ENCODE data around the gene OSBP2. TPM values are rescaled to one million over a fixed set of nuclear protein-coding genes. Genes with fewer than 3 reads are reported as not detected.

The OSBP2 gene
- total RNA-seq, 4 donors from 2014 or later, result 0.35 to 3.5 (median 1.8) TPM

DNA sequence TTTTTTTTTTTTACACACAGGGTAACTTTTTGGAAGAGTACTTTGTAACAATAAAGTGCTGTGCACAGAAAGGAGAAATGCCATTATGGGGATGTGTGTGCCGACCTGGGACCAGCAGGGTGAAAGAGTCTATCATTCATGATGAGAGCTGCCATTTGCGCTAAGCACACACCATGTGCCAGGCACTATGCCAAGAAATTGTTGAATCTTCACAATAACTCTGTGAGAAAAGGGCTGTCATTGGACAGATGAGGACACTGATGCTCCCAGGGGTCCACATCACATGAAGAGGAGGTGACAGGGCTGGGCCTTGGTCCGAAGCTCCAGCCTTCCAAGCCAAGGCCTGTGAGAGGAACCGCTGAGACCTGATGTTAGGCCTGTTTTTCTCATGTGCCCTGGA lies 32.6 kb upstream of the OSBP2 start:
- H3K9me3 ChIP-seq, result no peaks in the 10 kb centered on the region

DNA sequence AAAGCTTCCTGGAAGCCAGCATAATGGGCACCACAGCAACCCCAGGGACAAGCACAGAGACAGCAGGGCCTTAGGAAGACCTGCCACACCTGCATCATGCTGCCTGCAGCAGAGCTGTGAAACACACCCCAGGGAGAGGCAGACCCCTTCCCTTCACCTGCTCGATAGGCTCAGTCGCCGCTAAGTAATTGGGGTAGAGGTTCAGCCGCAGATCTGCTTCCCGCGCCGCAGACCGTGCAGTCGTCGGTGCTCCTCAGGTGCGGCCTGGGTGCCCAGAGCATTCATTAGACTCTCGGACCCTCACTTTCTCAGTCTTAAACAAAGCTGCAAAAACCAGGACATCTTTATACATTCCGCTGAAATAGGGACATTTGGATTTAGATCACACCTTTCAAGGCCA lies 29.9 kb upstream of the OSBP2 start:
- H3K27me3 ChIP-seq, result no peaks in the 10 kb centered on the region
- H3K9me3 ChIP-seq, result no peaks in the 10 kb centered on the region
- WGBS, 2 donors (ENCODE audit: low coverage in 1 of 2), result 75 to 93% methylated on average over 3 to 6 of the region's 13 CpGs
- no peak overlapping the region for H3K27ac ChIP-seq
- peaks cover 0 to 31% (median 4%) of the 10 kb centered on the region in 3 donors for H3K4me1 ChIP-seq
- H3K4me3 ChIP-seq, result no peak overlapping the region
- no peak for ATAC-seq
- peaks cover 0 to 40% of the 10 kb centered on the region in 2 donors for H3K36me3 ChIP-seq
- TF ChIP-seq POLR2AphosphoS5 (IDR thresholded peaks at IDR 0.05), result no peak
- no peak for TF ChIP-seq POLR2A (IDR thresholded peaks at IDR 0.05)
- TF ChIP-seq, protein P1, sequence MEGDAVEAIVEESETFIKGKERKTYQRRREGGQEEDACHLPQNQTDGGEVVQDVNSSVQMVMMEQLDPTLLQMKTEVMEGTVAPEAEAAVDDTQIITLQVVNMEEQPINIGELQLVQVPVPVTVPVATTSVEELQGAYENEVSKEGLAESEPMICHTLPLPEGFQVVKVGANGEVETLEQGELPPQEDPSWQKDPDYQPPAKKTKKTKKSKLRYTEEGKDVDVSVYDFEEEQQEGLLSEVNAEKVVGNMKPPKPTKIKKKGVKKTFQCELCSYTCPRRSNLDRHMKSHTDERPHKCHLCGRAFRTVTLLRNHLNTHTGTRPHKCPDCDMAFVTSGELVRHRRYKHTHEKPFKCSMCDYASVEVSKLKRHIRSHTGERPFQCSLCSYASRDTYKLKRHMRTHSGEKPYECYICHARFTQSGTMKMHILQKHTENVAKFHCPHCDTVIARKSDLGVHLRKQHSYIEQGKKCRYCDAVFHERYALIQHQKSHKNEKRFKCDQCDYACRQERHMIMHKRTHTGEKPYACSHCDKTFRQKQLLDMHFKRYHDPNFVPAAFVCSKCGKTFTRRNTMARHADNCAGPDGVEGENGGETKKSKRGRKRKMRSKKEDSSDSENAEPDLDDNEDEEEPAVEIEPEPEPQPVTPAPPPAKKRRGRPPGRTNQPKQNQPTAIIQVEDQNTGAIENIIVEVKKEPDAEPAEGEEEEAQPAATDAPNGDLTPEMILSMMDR (IDR thresholded peaks at IDR 0.05), result no peak
- TF ChIP-seq EP300 (IDR thresholded peaks at IDR 0.05), result no peak

More for the DNA sequence above, 32.6 kb upstream of the OSBP2 start:
- Histone ChIP-seq H3K36me3 (peaks cover 0 to 41% of the 10 kb centered on the region in 2 donors), H3K27ac (no peak overlapping the region), H3K27me3 (no peaks in the 10 kb centered on the region), H3K4me1 (peaks cover 0 to 20% (median 0%) of the 10 kb centered on the region in 3 donors), H3K4me3 (no peak overlapping the region)
- no peak for ATAC-seq
- TF ChIP-seq, protein P1 (IDR thresholded peaks at IDR 0.05), result no peak
- TF ChIP-seq POLR2AphosphoS5 (IDR thresholded peaks at IDR 0.05) (no peak), POLR2A (IDR thresholded peaks at IDR 0.05) (no peak), EP300 (IDR thresholded peaks at IDR 0.05) (no peak)
- WGBS, 2 donors (ENCODE audit: low coverage in 1 of 2), result 93% methylated on average over 3 of the region's 4 CpGs; no CpG with 5 or more reads in 1 of the 2 donors

DNA sequence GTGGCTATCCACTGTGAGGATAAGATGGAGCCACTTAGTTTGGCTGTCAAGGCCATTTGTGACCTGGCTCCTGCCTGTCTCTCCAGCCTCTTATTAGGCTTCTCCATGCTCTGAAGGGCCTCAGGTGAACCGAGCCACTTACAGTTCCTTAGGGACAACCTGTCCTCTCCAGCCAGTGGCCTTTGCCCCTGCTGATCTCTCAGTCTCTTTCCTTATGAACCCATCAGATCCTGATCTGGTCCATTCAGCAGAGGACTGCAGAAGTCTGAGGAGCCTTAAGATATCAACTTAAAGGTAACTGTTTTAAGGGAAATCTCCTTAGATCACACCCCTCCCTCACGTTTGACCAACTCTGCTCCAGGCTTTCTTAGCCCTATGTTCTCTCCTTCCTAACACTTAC lies 29.4 kb upstream of the OSBP2 start:
- 68 to 86% methylated on average over 2 of the region's 2 CpGs for WGBS, 2 donors (ENCODE audit: low coverage in 1 of 2)
- Histone ChIP-seq H3K9me3 (no peaks in the 10 kb centered on the region), H3K36me3 (peaks cover 0 to 38% of the 10 kb centered on the region in 2 donors), H3K27ac (no peak overlapping the region), H3K4me1 (peaks cover 0 to 31% (median 4%) of the 10 kb centered on the region in 3 donors), H3K27me3 (no peaks in the 10 kb centered on the region), H3K4me3 (no peak overlapping the region)
- no peak for ATAC-seq
- no peak for TF ChIP-seq POLR2AphosphoS5 (IDR thresholded peaks at IDR 0.05)
- TF ChIP-seq, protein P1 (IDR thresholded peaks at IDR 0.05), result no peak
- no peak for TF ChIP-seq POLR2A (IDR thresholded peaks at IDR 0.05)
- no peak for TF ChIP-seq EP300 (IDR thresholded peaks at IDR 0.05)

DNA sequence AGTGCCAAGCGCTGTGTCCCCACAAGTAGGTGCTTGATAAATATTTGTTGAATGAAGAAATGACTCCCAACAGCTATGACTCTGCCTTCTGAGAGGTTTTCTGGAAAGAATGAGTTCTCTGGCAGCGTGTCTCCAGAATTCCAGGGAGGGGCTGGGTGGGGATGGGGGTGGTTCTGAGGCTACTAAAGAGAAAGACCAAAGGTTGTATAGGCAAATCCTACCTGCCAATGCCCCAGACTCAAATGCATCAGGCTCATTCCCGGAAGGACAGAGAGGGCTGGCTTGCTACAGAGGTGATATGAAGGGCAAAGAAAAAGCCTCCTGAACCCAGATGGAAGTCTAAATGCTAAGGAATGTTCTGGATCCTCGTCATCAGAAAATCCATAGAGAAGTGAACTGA lies 28.9 kb upstream of the OSBP2 start:
- Histone ChIP-seq H3K4me3 (no peak overlapping the region), H3K27ac (no peak overlapping the region), H3K27me3 (no peaks in the 10 kb centered on the region), H3K4me1 (peaks cover 0 to 31% (median 4%) of the 10 kb centered on the region in 3 donors), H3K9me3 (no peaks in the 10 kb centered on the region), H3K36me3 (peaks cover 0 to 38% of the 10 kb centered on the region in 2 donors)
- no peak for ATAC-seq
- no peak for TF ChIP-seq POLR2A (IDR thresholded peaks at IDR 0.05)
- TF ChIP-seq EP300 (IDR thresholded peaks at IDR 0.05), result no peak
- TF ChIP-seq, protein P1 (IDR thresholded peaks at IDR 0.05), result no peak
- TF ChIP-seq POLR2AphosphoS5 (IDR thresholded peaks at IDR 0.05), result no peak
- WGBS, 2 donors (ENCODE audit: low coverage in 1 of 2), result 70 to 91% methylated on average over 2 to 4 of the region's 4 CpGs

DNA sequence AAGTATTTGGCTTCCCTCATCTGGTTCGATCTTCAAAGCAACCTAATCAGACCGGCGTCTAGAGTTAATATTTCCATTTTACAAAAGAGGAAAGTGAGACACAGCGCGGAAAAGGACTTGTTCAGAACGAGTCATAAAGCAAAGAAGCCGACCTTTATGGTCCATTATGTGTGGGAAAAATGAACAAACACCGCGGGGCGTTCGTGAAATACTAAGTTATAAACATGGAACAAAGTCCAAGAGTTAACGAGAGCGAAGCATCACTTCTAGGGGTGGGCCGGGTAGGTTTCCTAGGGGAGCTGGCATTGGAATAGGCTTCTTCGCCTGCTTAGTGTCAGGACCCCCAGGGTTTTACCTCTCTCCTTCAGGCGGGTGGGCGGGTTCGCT lies 27.6 kb upstream of the OSBP2 start:
- WGBS, 2 donors (ENCODE audit: low coverage in 1 of 2), result 0 to 3% methylated on average over 13 to 14 of the region's 18 CpGs
- Histone ChIP-seq H3K4me3 (peak overlapping the region; percentile 42 to 79), H3K27me3 (no peaks in the 10 kb centered on the region), H3K9me3 (no peaks in the 10 kb centered on the region), H3K4me1 (peaks cover 0 to 31% (median 4%) of the 10 kb centered on the region in 3 donors), H3K27ac (peak overlapping the region in 3 of 4 donors; percentile 70 to 76 (median 74)), H3K36me3 (peaks cover 0 to 32% of the 10 kb centered on the region in 2 donors)
- TF ChIP-seq, protein P1 (IDR thresholded peaks at IDR 0.05), result no peak
- TF ChIP-seq POLR2AphosphoS5 (IDR thresholded peaks at IDR 0.05) (no peak), EP300 (IDR thresholded peaks at IDR 0.05) (no peak), POLR2A (IDR thresholded peaks at IDR 0.05) (no peak)
- no peak for ATAC-seq
